Endothelial cell of umbilical vein (primary cell): ENCODE measurements around the gene GNAT1. TPM values are rescaled to one million over a fixed set of nuclear protein-coding genes. Genes with fewer than 3 reads are reported as not detected.

Experiments used
- BruUV-seq: library from RNA; stranded (reverse); fragments of 400-500 nt; replicated peaks from 2 replicates; lab custom pipeline; 2021; lab: Mats Ljungman, UMichigan
- CTCF ChIA-PET: fragments of 300-600, 350-600 bp; sonication (Branson Sonifier 250); formaldehyde crosslinking; loops from one replicate; lab custom pipeline; 2021; ENCODE audit warnings: antibody characterized with exemption, inconsistent platforms; lab: Charles Lee
- POLR2A ChIA-PET: fragments of 300-600, 350-600 bp; sonication (Branson Sonifier 250); formaldehyde crosslinking; loops from one replicate; lab custom pipeline; 2021; ENCODE audit warnings: antibody characterized with exemption, inconsistent platforms; lab: Charles Lee
- DNase-seq: peaks from one replicate; pipeline ENCODE4 v3.0.0-alpha.2; 2011; ENCODE audit warnings: low read depth, low spot score
- FAIRE-seq: peaks from 2 replicates; lab custom pipeline; 2011; peaks lifted over from hg19 to GRCh38; lab: Jason Lieb, UNC
- H2AFZ ChIP-seq: 2 replicates; pipeline ENCODE4 v1.6.0; 2012; ENCODE audit warnings: low read depth, low read length, control low read depth, inconsistent platforms
- H3K27ac ChIP-seq: 2 replicates; pipeline ENCODE4 v1.5.1; 2011; ENCODE audit warnings: low read depth, mild to moderate bottlenecking, control low read depth, low read length, moderate library complexity; ENCODE audit not compliant: insufficient read depth
- H3K27me3 ChIP-seq, 2 experiments: 2 replicates each; pipeline versions ENCODE4 v1.6.0 to v1.6.1; 2011; ENCODE audit warnings: low read length in 2 of 2, mixed read lengths in 1 of 2; ENCODE audit not compliant: control insufficient read depth in 2 of 2, insufficient read depth in 2 of 2
- H3K36me3 ChIP-seq, 2 experiments: 2 replicates in 1 of 2; 3 replicates in 1 of 2; pipeline ENCODE4 v1.5.1; 2011; ENCODE audit warnings: low read length in 2 of 2, mild to moderate bottlenecking in 1 of 2, moderate library complexity in 1 of 2; ENCODE audit not compliant: control insufficient read depth in 2 of 2, insufficient read depth in 2 of 2; ENCODE audit errors: extremely low read depth in 1 of 2
- H3K4me1 ChIP-seq: 3 replicates; pipeline ENCODE4 v1.5.1; 2011; ENCODE audit warnings: mild to moderate bottlenecking, low read length; ENCODE audit not compliant: control insufficient read depth, insufficient read depth; ENCODE audit errors: extremely low read depth
- H3K4me2 ChIP-seq: 2 replicates; pipeline ENCODE4 v1.6.1; 2011; ENCODE audit warnings: low read length, control low read depth, mixed read lengths; ENCODE audit not compliant: insufficient read depth
- H3K4me3 ChIP-seq, 3 experiments: fragments of 200-600 bp in 1 of 3; sonication (generic), shearing (Covaris generic) in 1 of 3; replicated peaks in 1 of 3; 2 replicates each; pipeline ENCODE4 v1.5.1; 2011 to 2016; ENCODE audit warnings: control low read depth in 3 of 3, low read length in 3 of 3, mild to moderate bottlenecking in 2 of 3, inconsistent platforms in 1 of 3, low read depth in 1 of 3, moderate library complexity in 1 of 3; ENCODE audit not compliant: insufficient read depth in 1 of 3
- H3K79me2 ChIP-seq: 2 replicates; pipeline ENCODE4 v1.6.0; 2012; ENCODE audit warnings: low read length, inconsistent platforms; ENCODE audit not compliant: control insufficient read depth, insufficient read depth
- H3K9ac ChIP-seq: replicated peaks from 2 replicates; pipeline ENCODE3; 2011; ENCODE audit warnings: low read length, control low read depth; ENCODE audit not compliant: insufficient read depth; ENCODE audit errors: extremely low read depth
- H3K9me1 ChIP-seq: replicated peaks from 3 replicates; pipeline ENCODE4 v1.6.0; 2011; ENCODE audit warnings: mild to moderate bottlenecking, low read length; ENCODE audit not compliant: control insufficient read depth, insufficient read depth; ENCODE audit errors: extremely low read depth
- H3K9me3 ChIP-seq: replicated peaks from 2 replicates; pipeline ENCODE4 v1.5.1; 2012; ENCODE audit warnings: low read length, inconsistent platforms; ENCODE audit not compliant: control insufficient read depth, insufficient read depth
- H4K20me1 ChIP-seq: replicated peaks from 2 replicates; pipeline ENCODE3; 2011; ENCODE audit warnings: mild to moderate bottlenecking, low read length; ENCODE audit not compliant: control insufficient read depth, insufficient read depth; ENCODE audit errors: extremely low read depth
- EZH2 ChIP-seq: IDR thresholded peaks from 2 replicates; pipeline ENCODE4 v1.6.1; 2012; ENCODE audit warnings: borderline replicate concordance, low read depth, mild to moderate bottlenecking, moderate library complexity, low read length, inconsistent platforms; ENCODE audit not compliant: severe bottlenecking
- FOS ChIP-seq: IDR thresholded peaks from 2 replicates; pipeline ENCODE4 v1.6.1; 2011; ENCODE audit warnings: mild to moderate bottlenecking, low read length, moderate library complexity, borderline replicate concordance; ENCODE audit not compliant: insufficient read depth
- GATA2 ChIP-seq: IDR thresholded peaks from 2 replicates; pipeline ENCODE4 v1.7.0; 2011; ENCODE audit warnings: low read depth, mild to moderate bottlenecking, moderate library complexity, mixed read lengths, low read length; ENCODE audit not compliant: insufficient read length, insufficient read depth
- JUN ChIP-seq: IDR thresholded peaks from 2 replicates; pipeline ENCODE4 v1.6.1; 2011; ENCODE audit warnings: borderline replicate concordance, low read depth; ENCODE audit not compliant: insufficient read length, insufficient read depth
- MYC ChIP-seq: IDR thresholded peaks from one replicate; pipeline ENCODE4 v1.6.1; 2011; ENCODE audit warnings: mild to moderate bottlenecking, low read depth, low read length
- POLR2A ChIP-seq: IDR thresholded peaks from 2 replicates; pipeline ENCODE4 v1.6.1; 2012; ENCODE audit warnings: low read depth, mild to moderate bottlenecking, control low read depth, low read length
- POLR2AphosphoS5 ChIP-seq: IDR thresholded peaks from 2 replicates; pipeline ENCODE4 v1.6.1; 2012; ENCODE audit warnings: low read depth, mild to moderate bottlenecking, control low read depth, low read length, moderate library complexity; ENCODE audit not compliant: insufficient read depth
- dilution Hi-C: fragments of 300-500 bp; cut with MboI; formaldehyde crosslinking; loops from one replicate; pipeline ENCODE4 v1.15.0; 2019; ENCODE audit warnings: low sequenced_read_pairs; ENCODE audit not compliant: extremely low pct_ligation_motif_present
- intact Hi-C: fragments of 100-400 bp; cut with micrococcal nuclease; formaldehyde crosslinking; loops from one replicate; pipeline ENCODE4 v1.10.0; 2022
- polyA plus RNA-seq, 4 experiments: library from polyadenylated mRNA; depleted of rRNA in 3 of 4; stranded (reverse) in 3 of 4; unstranded in 1 of 4; fragments of >200 nt; gene quantifications; 2 replicates each; pipeline versions ENCODE4 v1.2.1 to v1.2.3, GENCODE V29; 2011 to 2012; ENCODE audit warnings: missing spikeins in 1 of 4
- total RNA-seq: library from RNA; stranded (reverse); gene quantifications from 2 replicates; pipeline ENCODE4 v1.2.3, GENCODE V29; 2021
- TF ChIP-seq, protein P1 (sequence below): IDR thresholded peaks from 2 replicates; pipeline ENCODE4 v1.6.1; 2011; ENCODE audit not compliant: insufficient read depth, insufficient read length
- TF ChIP-seq, protein P2 (sequence below), 2 donors: IDR thresholded peaks; 1 replicate in 1 of 2; 2 replicates in 1 of 2; pipeline ENCODE4 v1.5.1; 2011; ENCODE audit warnings: low read length in 2 of 2, mild to moderate bottlenecking in 2 of 2, moderate library complexity in 2 of 2, control low read depth in 1 of 2, inconsistent platforms in 1 of 2, low read depth in 1 of 2; ENCODE audit not compliant: insufficient read depth in 1 of 2; ENCODE audit errors: extremely low read depth in 1 of 2

GNAT1 gene
- total and polyA plus RNA-seq, 2 donors (not counting 3 experiments of a cell fraction or from before 2014, with no cell fraction given), result 0.77 TPM; not detected in 1

GRCh38 chr3:50205413-50206276, 14.2 kb downstream of the GNAT1 start:
- Histone ChIP-seq H3K36me3 (no peaks in the 10 kb centered on the region), H2AFZ (peak overlapping the region; percentile 39), H3K4me1 (peaks cover 3% of the 10 kb centered on the region), H4K20me1 (no peaks in the 10 kb centered on the region), H3K27ac (no peak overlapping the region), H3K4me2 (peak overlapping the region; percentile 59), H3K9me1 (no peaks in the 10 kb centered on the region), H3K9me3 (no peaks in the 10 kb centered on the region), H3K79me2 (no peaks in the 10 kb centered on the region), H3K27me3 (peaks cover 18% of the 10 kb centered on the region in 2 experiments), H3K9ac (no peak overlapping the region), H3K4me3 (peak overlapping the region in 2 of 3 experiments; percentile 27 to 36)
- no peak for FAIRE-seq
- DNase-seq, result peak; percentile 31
- ChIA-PET POLR2A (interaction anchor here (0.6 kb wide), 1 partner anchor 57 kb away, joined by 16 read pairs; no protein-coding TSS in a partner anchor), CTCF (interaction anchor here (1.1 to 6.4 kb wide), 4 partner anchors 11 to 21 kb away, joined by 3 to 43 read pairs (median 38); no protein-coding TSS in a partner anchor)
- no TSS peak for BruUV-seq
- intact Hi-C loops (no loop called here), dilution Hi-C loops (no loop called here)
- no peak for TF ChIP-seq MYC
- peak; percentile 76 for TF ChIP-seq EZH2
- no peak for TF ChIP-seq FOS
- TF ChIP-seq, protein P1, sequence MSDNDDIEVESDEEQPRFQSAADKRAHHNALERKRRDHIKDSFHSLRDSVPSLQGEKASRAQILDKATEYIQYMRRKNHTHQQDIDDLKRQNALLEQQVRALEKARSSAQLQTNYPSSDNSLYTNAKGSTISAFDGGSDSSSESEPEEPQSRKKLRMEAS, result no peak

DNA sequence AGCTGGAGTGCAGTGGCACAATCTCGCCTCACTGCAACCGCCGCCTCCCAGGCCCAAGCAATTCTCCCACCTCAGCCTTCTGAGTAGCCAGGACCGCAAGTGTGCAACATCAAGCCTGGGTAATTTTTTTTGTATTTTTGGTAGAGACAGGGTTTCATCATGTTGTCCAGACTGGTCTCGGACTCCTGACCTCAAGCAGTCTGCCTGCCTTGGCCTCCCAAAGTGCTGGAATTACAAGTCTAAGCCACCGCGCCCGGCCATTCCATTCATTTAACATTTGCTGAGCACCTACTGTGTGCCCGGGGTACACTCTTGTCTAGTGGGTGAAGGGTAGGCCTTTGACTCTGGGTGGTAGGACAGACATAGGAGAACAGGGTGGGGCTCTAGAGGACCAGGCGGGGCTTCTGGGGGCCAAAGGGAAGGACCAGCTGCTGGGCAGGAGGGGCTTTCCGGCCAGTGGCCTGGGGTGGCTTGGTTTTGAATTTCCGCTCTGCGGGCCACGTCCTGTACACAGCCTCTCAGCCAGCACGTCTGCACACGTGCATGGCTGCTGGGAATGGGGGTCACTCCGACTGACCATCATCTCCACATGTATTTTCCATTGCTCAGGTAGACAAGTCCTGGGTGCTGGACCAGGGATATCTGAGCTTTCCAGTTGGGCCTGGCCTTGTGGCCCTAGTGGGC, 16.1 kb downstream of the GNAT1 start:
- Histone ChIP-seq H3K9me3 (no peaks in the 10 kb centered on the region), H3K4me2 (no peak overlapping the region), H4K20me1 (no peaks in the 10 kb centered on the region), H3K9ac (no peak overlapping the region), H2AFZ (no peak overlapping the region), H3K36me3 (no peaks in the 10 kb centered on the region), H3K4me1 (peaks cover 3% of the 10 kb centered on the region), H3K9me1 (no peaks in the 10 kb centered on the region), H3K4me3 (no peak overlapping the region), H3K79me2 (no peaks in the 10 kb centered on the region), H3K27ac (no peak overlapping the region), H3K27me3 (peaks cover 18% of the 10 kb centered on the region in 2 experiments)
- TF ChIP-seq MYC, result no peak
- TF ChIP-seq POLR2AphosphoS5, result no peak
- no peak for TF ChIP-seq JUN
- TF ChIP-seq, protein P1, result no peak
- TF ChIP-seq, protein P2, sequence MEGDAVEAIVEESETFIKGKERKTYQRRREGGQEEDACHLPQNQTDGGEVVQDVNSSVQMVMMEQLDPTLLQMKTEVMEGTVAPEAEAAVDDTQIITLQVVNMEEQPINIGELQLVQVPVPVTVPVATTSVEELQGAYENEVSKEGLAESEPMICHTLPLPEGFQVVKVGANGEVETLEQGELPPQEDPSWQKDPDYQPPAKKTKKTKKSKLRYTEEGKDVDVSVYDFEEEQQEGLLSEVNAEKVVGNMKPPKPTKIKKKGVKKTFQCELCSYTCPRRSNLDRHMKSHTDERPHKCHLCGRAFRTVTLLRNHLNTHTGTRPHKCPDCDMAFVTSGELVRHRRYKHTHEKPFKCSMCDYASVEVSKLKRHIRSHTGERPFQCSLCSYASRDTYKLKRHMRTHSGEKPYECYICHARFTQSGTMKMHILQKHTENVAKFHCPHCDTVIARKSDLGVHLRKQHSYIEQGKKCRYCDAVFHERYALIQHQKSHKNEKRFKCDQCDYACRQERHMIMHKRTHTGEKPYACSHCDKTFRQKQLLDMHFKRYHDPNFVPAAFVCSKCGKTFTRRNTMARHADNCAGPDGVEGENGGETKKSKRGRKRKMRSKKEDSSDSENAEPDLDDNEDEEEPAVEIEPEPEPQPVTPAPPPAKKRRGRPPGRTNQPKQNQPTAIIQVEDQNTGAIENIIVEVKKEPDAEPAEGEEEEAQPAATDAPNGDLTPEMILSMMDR (IDR thresholded peaks at IDR 0.05; ENCODE audit: extremely low read depth in 1 of 2, insufficient read depth in 1 of 2, low read depth in 1 of 2, low read length in 2 of 2), result no peak
- TF ChIP-seq POLR2A, result no peak
- TF ChIP-seq GATA2, result no peak
- TF ChIP-seq FOS, result no peak
- no peak for TF ChIP-seq EZH2
- intact Hi-C loops (no loop called here), dilution Hi-C loops (no loop called here)
- CTCF ChIA-PET, result interaction anchor here (3.3 to 6.4 kb wide), 3 partner anchors 11 to 19 kb away, joined by 15 to 53 read pairs (median 43); no protein-coding TSS in a partner anchor
- no peak for DNase-seq
- POLR2A ChIA-PET, result no interaction called here
- no TSS peak for BruUV-seq
- FAIRE-seq, result no peak
